ENCODE data around the gene ORC6. TPM values are rescaled to one million over a fixed set of nuclear protein-coding genes. Genes with fewer than 3 reads are reported as not detected.

ORC6 gene
- total and polyA plus RNA-seq, 2 experiments from 2014 or later = 7.8 to 10.7 TPM

GRCh38 chr16:46719528-46719927 is 30.1 kb downstream of the ORC6 start:
- Histone ChIP-seq H3K9me2 (ENCODE audit: insufficient read depth) (no peaks in the 10 kb centered on the region), H3F3A (ENCODE audit: insufficient read depth) (no peaks in the 10 kb centered on the region), H3K9me3 (ENCODE audit: low read depth) (no peaks in the 10 kb centered on the region), H3K4me3 (no peak overlapping the region), H3K9ac (no peak overlapping the region), H3K79me2 (ENCODE audit: insufficient read depth) (no peaks in the 10 kb centered on the region), H3K27ac (no peak overlapping the region), H4K20me1 (ENCODE audit: insufficient read depth) (no peaks in the 10 kb centered on the region), H3K4me1 (ENCODE audit: insufficient read depth) (no peaks in the 10 kb centered on the region), H3K36me3 (ENCODE audit: low read depth) (no peaks in the 10 kb centered on the region), H3K4me2 (ENCODE audit: unreplicated experiment) (no peak overlapping the region), H3K27me3 (replicated peaks; ENCODE audit: insufficient read depth) (no peaks in the 10 kb centered on the region), H2AFZ (no peak overlapping the region)
- in situ Hi-C loops (cut with MboI) = no loop called here
- no peak for DNase-seq
- WGBS, 2 experiments (ENCODE audit: low coverage in 1 of 2, low lambda C conversion rate in 2 of 2, missing lambda C conversion rate in 2 of 2) = 79 to 89% methylated on average over 6 of the region's 6 CpGs
- no peak for TF ChIP-seq EZH2 (IDR thresholded peaks at IDR 0.05; ENCODE audit: insufficient read depth, poor library complexity, severe bottlenecking)
- TF ChIP-seq EZH2phosphoT487 (IDR thresholded peaks at IDR 0.05; ENCODE audit: insufficient read depth, low read depth) = no peak

- Histone ChIP-seq H3K4me3 (no peak overlapping the region), H2AFZ (no peak overlapping the region), H3K27me3 (replicated peaks; ENCODE audit: insufficient read depth) (no peaks in the 10 kb centered on the region), H3K4me2 (ENCODE audit: unreplicated experiment) (no peak overlapping the region), H3F3A (ENCODE audit: insufficient read depth) (no peaks in the 10 kb centered on the region), H3K79me2 (ENCODE audit: insufficient read depth) (no peaks in the 10 kb centered on the region), H3K9ac (no peak overlapping the region), H3K27ac (no peak overlapping the region), H3K9me2 (ENCODE audit: insufficient read depth) (no peaks in the 10 kb centered on the region), H3K9me3 (ENCODE audit: low read depth) (no peaks in the 10 kb centered on the region), H3K36me3 (ENCODE audit: low read depth) (no peaks in the 10 kb centered on the region), H3K4me1 (ENCODE audit: insufficient read depth) (no peaks in the 10 kb centered on the region), H4K20me1 (ENCODE audit: insufficient read depth) (no peaks in the 10 kb centered on the region)
- no peak for DNase-seq
- WGBS, 2 experiments (ENCODE audit: low coverage in 1 of 2, low lambda C conversion rate in 2 of 2, missing lambda C conversion rate in 2 of 2) = 52 to 55% methylated on average over 2 of the region's 2 CpGs
- TF ChIP-seq EZH2phosphoT487 (IDR thresholded peaks at IDR 0.05; ENCODE audit: insufficient read depth, low read depth) (no peak), EZH2 (IDR thresholded peaks at IDR 0.05; ENCODE audit: insufficient read depth, poor library complexity, severe bottlenecking) (no peak)
- in situ Hi-C loops (cut with MboI) = no loop called here
These were observed 31.2 kb downstream of the ORC6 start for GRCh38 chr16:46720619-46721018.

GRCh38 chr16:46721885-46722284 is 32.4 kb downstream of the ORC6 start:
- 53 to 59% methylated on average over 4 of the region's 4 CpGs for WGBS, 2 experiments (ENCODE audit: low coverage in 1 of 2, low lambda C conversion rate in 2 of 2, missing lambda C conversion rate in 2 of 2)
- H3K27me3 ChIP-seq (replicated peaks; ENCODE audit: insufficient read depth) = no peaks in the 10 kb centered on the region
- H2AFZ ChIP-seq = no peak overlapping the region
- H3K27ac ChIP-seq = no peak overlapping the region
- H3K9me2 ChIP-seq (ENCODE audit: insufficient read depth) = no peaks in the 10 kb centered on the region
- no peaks in the 10 kb centered on the region for H3K36me3 ChIP-seq (ENCODE audit: low read depth)
- H3K79me2 ChIP-seq (ENCODE audit: insufficient read depth) = no peaks in the 10 kb centered on the region
- no peak overlapping the region for H3K4me2 ChIP-seq (ENCODE audit: unreplicated experiment)
- in situ Hi-C loops (cut with MboI) = no loop called here
- H3F3A ChIP-seq (ENCODE audit: insufficient read depth) = no peaks in the 10 kb centered on the region
- H3K4me3 ChIP-seq = no peak overlapping the region
- H4K20me1 ChIP-seq (ENCODE audit: insufficient read depth) = no peaks in the 10 kb centered on the region
- no peak overlapping the region for H3K9ac ChIP-seq
- H3K9me3 ChIP-seq (ENCODE audit: low read depth) = no peaks in the 10 kb centered on the region
- TF ChIP-seq EZH2phosphoT487 (IDR thresholded peaks at IDR 0.05; ENCODE audit: insufficient read depth, low read depth) (no peak), EZH2 (IDR thresholded peaks at IDR 0.05; ENCODE audit: insufficient read depth, poor library complexity, severe bottlenecking) (no peak)
- no peak for DNase-seq
- no peaks in the 10 kb centered on the region for H3K4me1 ChIP-seq (ENCODE audit: insufficient read depth)

GRCh38 chr16:46727184-46727583 is 37.7 kb downstream of the ORC6 start:
- H4K20me1 ChIP-seq (ENCODE audit: insufficient read depth) = no peaks in the 10 kb centered on the region
- no peak overlapping the region for H3K27ac ChIP-seq
- no peak overlapping the region for H3K4me2 ChIP-seq (ENCODE audit: unreplicated experiment)
- H3K9ac ChIP-seq = no peak overlapping the region
- no peaks in the 10 kb centered on the region for H3K9me3 ChIP-seq (ENCODE audit: low read depth)
- H3K36me3 ChIP-seq (ENCODE audit: low read depth) = no peaks in the 10 kb centered on the region
- in situ Hi-C loops (cut with MboI) = no loop called here
- no peaks in the 10 kb centered on the region for H3K9me2 ChIP-seq (ENCODE audit: insufficient read depth)
- no peak overlapping the region for H3K4me3 ChIP-seq
- H2AFZ ChIP-seq = no peak overlapping the region
- H3K4me1 ChIP-seq (ENCODE audit: insufficient read depth) = no peaks in the 10 kb centered on the region
- H3F3A ChIP-seq (ENCODE audit: insufficient read depth) = no peaks in the 10 kb centered on the region
- no peak for DNase-seq
- H3K79me2 ChIP-seq (ENCODE audit: insufficient read depth) = no peaks in the 10 kb centered on the region
- H3K27me3 ChIP-seq (replicated peaks; ENCODE audit: insufficient read depth) = no peaks in the 10 kb centered on the region
- TF ChIP-seq EZH2 (IDR thresholded peaks at IDR 0.05; ENCODE audit: insufficient read depth, poor library complexity, severe bottlenecking) (no peak), EZH2phosphoT487 (IDR thresholded peaks at IDR 0.05; ENCODE audit: insufficient read depth, low read depth) (no peak)
- WGBS, 2 experiments (ENCODE audit: low coverage in 1 of 2, low lambda C conversion rate in 2 of 2, missing lambda C conversion rate in 2 of 2) = 73 to 79% methylated on average over 6 to 7 of the region's 7 CpGs

GRCh38 chr16:46727630-46728029 is 38.2 kb downstream of the ORC6 start:
- Histone ChIP-seq H3K36me3 (ENCODE audit: low read depth) (no peaks in the 10 kb centered on the region), H3K79me2 (ENCODE audit: insufficient read depth) (no peaks in the 10 kb centered on the region), H3K9ac (no peak overlapping the region), H3K4me1 (ENCODE audit: insufficient read depth) (no peaks in the 10 kb centered on the region), H3K9me2 (ENCODE audit: insufficient read depth) (no peaks in the 10 kb centered on the region), H3K9me3 (ENCODE audit: low read depth) (no peaks in the 10 kb centered on the region), H3K4me2 (ENCODE audit: unreplicated experiment) (no peak overlapping the region), H3K4me3 (no peak overlapping the region), H3K27me3 (replicated peaks; ENCODE audit: insufficient read depth) (no peaks in the 10 kb centered on the region), H4K20me1 (ENCODE audit: insufficient read depth) (no peaks in the 10 kb centered on the region), H3K27ac (no peak overlapping the region), H2AFZ (no peak overlapping the region), H3F3A (ENCODE audit: insufficient read depth) (no peaks in the 10 kb centered on the region)
- in situ Hi-C loops (cut with MboI) = no loop called here
- WGBS, 2 experiments (ENCODE audit: low coverage in 1 of 2, low lambda C conversion rate in 2 of 2, missing lambda C conversion rate in 2 of 2) = 74 to 75% methylated on average over 9 of the region's 9 CpGs
- no peak for DNase-seq
- TF ChIP-seq EZH2phosphoT487 (IDR thresholded peaks at IDR 0.05; ENCODE audit: insufficient read depth, low read depth) (no peak), EZH2 (IDR thresholded peaks at IDR 0.05; ENCODE audit: insufficient read depth, poor library complexity, severe bottlenecking) (no peak)

Measured in GM23248 (cell line).